T follicular helper cell (primary cell): ENCODE measurements around the gene ERH.

Experiments used
- DNase-seq: peaks from one replicate; pipeline ENCODE4 v3.0.0-alpha.2; 2020; ENCODE audit warnings: low read depth

The ERH gene

GRCh38 chr14:69355607-69356281 lies 42.4 kb downstream of the ERH start:
- DNase-seq = no peak

GRCh38 chr14:69355154-69355597 lies 42.9 kb downstream of the ERH start:
- no peak for DNase-seq

- peak; percentile 15 for DNase-seq
These were observed 43.5 kb downstream of the ERH start for GRCh38 chr14:69354383-69355153.

- no peak for DNase-seq
These were observed 44.9 kb downstream of the ERH start for GRCh38 chr14:69353168-69353567.

GRCh38 chr14:69351911-69352310 lies 46.2 kb downstream of the ERH start:
- DNase-seq = no peak

- no peak for DNase-seq
These were observed 46.7 kb downstream of the ERH start for GRCh38 chr14:69351385-69351784.

GRCh38 chr14:69350892-69351291 lies 47.2 kb downstream of the ERH start:
- no peak for DNase-seq

- DNase-seq = no peak
These were observed 48.9 kb downstream of the ERH start for GRCh38 chr14:69349091-69349777.

GRCh38 chr14:69346710-69347109 lies 51.4 kb downstream of the ERH start:
- no peak for DNase-seq

- DNase-seq = no peak
These were observed 52.7 kb downstream of the ERH start for GRCh38 chr14:69345402-69345801.

- no peak for DNase-seq
These were observed 53.9 kb downstream of the ERH start for GRCh38 chr14:69344171-69344570.

- DNase-seq = no peak
These were observed 55.1 kb downstream of the ERH start for GRCh38 chr14:69342928-69343525.

- DNase-seq = no peak
These were observed 58.7 kb downstream of the ERH start for GRCh38 chr14:69339426-69339825.

- no peak for DNase-seq
These were observed 60.1 kb downstream of the ERH start for GRCh38 chr14:69337984-69338383.

GRCh38 chr14:69335371-69335771 lies 62.7 kb downstream of the ERH start:
- DNase-seq = no peak

GRCh38 chr14:69334576-69334975 lies 63.5 kb downstream of the ERH start:
- no peak for DNase-seq

- DNase-seq = no peak
These were observed 64.2 kb downstream of the ERH start for GRCh38 chr14:69333791-69334337.

- no peak for DNase-seq
These were observed 65.2 kb downstream of the ERH start for GRCh38 chr14:69332782-69333395.

GRCh38 chr14:69331206-69331605 lies 66.9 kb downstream of the ERH start:
- no peak for DNase-seq
